Heart right ventricle (tissue), 16 donors: ENCODE results near the gene GNB1L. TPM values are rescaled to one million over a fixed set of nuclear protein-coding genes. Genes with fewer than 3 reads are reported as not detected.
A peak's percentile ranks its signal among the peaks of the same experiment; 100 is the strongest.

Experiments
- ATAC-seq, 8 donors: fragments of 200-7000 bp; cut with Tn5 transposase; one replicate each; pipeline ENCODE4 v1.9.1; 2020; ENCODE audit warnings: mild to moderate bottlenecking in 8 of 8, moderate library complexity in 8 of 8, moderate number of reproducible peaks in 1 of 8
- DNase-seq, 2 donors: peaks; one replicate each; pipeline ENCODE4 v3.0.0-alpha.2; 2020
- H3K27ac ChIP-seq, 10 donors: fragments of 200-600 bp; sonication (generic) in 2 of 10; one replicate each; pipeline versions ENCODE4 v1.5.0 to v1.8.0; 2020 to 2022; ENCODE audit warnings: mild to moderate bottlenecking in 3 of 10
- H3K27me3 ChIP-seq, 7 donors: fragments of 200-600 bp; one replicate each; pipeline ENCODE4 v1.8.0; 2021 to 2022; ENCODE audit warnings: mild to moderate bottlenecking in 2 of 7
- H3K36me3 ChIP-seq, 9 donors: fragments of 200-600 bp; sonication (generic) in 1 of 9; one replicate each; pipeline versions ENCODE4 v1.5.0 to v1.8.0; 2020 to 2022; ENCODE audit warnings: mild to moderate bottlenecking in 2 of 9
- H3K4me1 ChIP-seq, 9 donors: fragments of 200-600 bp; sonication (generic) in 1 of 9; one replicate each; pipeline versions ENCODE4 v1.5.0 to v1.8.0; 2020 to 2022; ENCODE audit warnings: mild to moderate bottlenecking in 4 of 9
- H3K4me3 ChIP-seq, 10 donors: fragments of 200-600 bp; sonication (generic) in 2 of 10; one replicate each; pipeline versions ENCODE4 v1.5.0 to v1.8.0; 2020 to 2022; ENCODE audit warnings: mild to moderate bottlenecking in 7 of 10, moderate library complexity in 2 of 10
- H3K9me3 ChIP-seq, 11 donors: fragments of 200-600 bp in 10 of 11; sonication (generic) in 2 of 11; one replicate each; pipeline versions ENCODE4 v1.5.0 to v1.8.0; 2013 to 2022; ENCODE audit warnings: mild to moderate bottlenecking in 2 of 11, control low read depth in 1 of 11, moderate library complexity in 1 of 11
- CTCF ChIP-seq, 9 donors: fragments of 200-600 bp; sonication (generic) in 2 of 9; IDR thresholded peaks; one replicate each; pipeline versions ENCODE4 v1.5.0 to v1.8.0; 2021 to 2022; ENCODE audit warnings: antibody characterized with exemption in 9 of 9, mild to moderate bottlenecking in 5 of 9, moderate library complexity in 1 of 9
- WGBS, 2 donors: extraction: QIAGEN DNeasy Blood & Tissue Kit; methylation state at CpG; one replicate each; pipeline ENCODE4 v1.1.7; 2013; ENCODE audit warnings: inconsistent platforms in 1 of 2; 5-methylcytosine and 5-hydroxymethylcytosine counted together
- intact Hi-C, 10 donors: fragments of 100-400 bp; cut with DNase I; formaldehyde crosslinking; loops; one replicate each; pipeline versions ENCODE4 v1.11.1 to v1.14.2; 2022
- polyA plus RNA-seq, 2 donors: library from polyadenylated mRNA; stranded (reverse); fragments of 200-250 nt; gene quantifications; one replicate each; pipeline ENCODE4 v1.2.3, GENCODE V29; 2013
- total RNA-seq, 10 donors: library from RNA; stranded (reverse); fragmentation: NEBNext Ultra II Directional in 3 of 10; extraction: Animal tissue kit (Norgen Biotek cat#: 25700) in 3 of 10; gene quantifications; one replicate each; pipeline versions ENCODE4 v1.2.1 to v1.2.4, GENCODE V29; 2021 to 2023
- donor health status: Arrhythmogenic right ventricular cardiomyopathy.
- donor health status: ischemic (EF 13 %, LVEDD 7.1; RV severe dilation, severe dysfunction).
- donor health status: healthy with polysubstance abuse.
- donor health status: DM: no; HTN: yes; CAD: no.
- donor health status: DM: no; HTN: no; CAD: no.
- donor health status: ischemic (EF 25% LVEDD 6.9; RV normal size, moderate dysfunction).
- donor health status: ischemic (EF 25% LVEDD 5.7; RV mildly dilated, moderate dysfunction).
- donor health status: healthy.
- donor health status: DM: yes; HTN: yes; CAD: no.
- donor health status: Ischemic cardiomyopathy.
- donor health status: ischemic (EF 35%, LVEDD 5.7; RV mildly dilated, moderate dysfunction).
- donor health status: nonischemic (EF 11% LVEDD 7.7; RV severe dilation, severe dysfunction).
- donor health status: DM: yes; HTN: yes; CAD: no.
- donor health status: PGD.
- donor health status: ischemic (EF 29% LVEDD 5.4; RV normal size, mild dysfunction).
- donor health status: nonischemic (EF 23%, LVEDD 6.1; RV moderate dilation, normal function).

The GNB1L gene
- total and polyA plus RNA-seq, 12 donors, result 0.76 to 9.3 (median 1.9) TPM

- Histone ChIP-seq H3K4me1 (peaks cover 14 to 43% (median 34%) of the 10 kb centered on the region in 9 donors), H3K27ac (no peak overlapping the region), H3K36me3 (no peaks in the 10 kb centered on the region), H3K4me3 (peak overlapping the region in 1 of 10 donors; percentile 5), H3K9me3 (no peaks in the 10 kb centered on the region), H3K27me3 (peaks cover 52 to 91% (median 78%) of the 10 kb centered on the region in 7 donors)
- intact Hi-C loops, result loop anchor here in 2 of 10 donors (10.0 kb wide), 2 partner anchors 50 to 90 kb away; no protein-coding TSS in a partner anchor
- DNase-seq (no peak), ATAC-seq (no peak)
- TF ChIP-seq CTCF (IDR thresholded peaks at IDR 0.05), result no peak
- whole genome bisulfite sequencing, 2 donors, result 2 to 3% methylated on average over 59 of the region's 59 CpGs
These were observed 99.4 kb downstream of the GNB1L start for GRCh38 chr22:19755145-19755710.

DNA sequence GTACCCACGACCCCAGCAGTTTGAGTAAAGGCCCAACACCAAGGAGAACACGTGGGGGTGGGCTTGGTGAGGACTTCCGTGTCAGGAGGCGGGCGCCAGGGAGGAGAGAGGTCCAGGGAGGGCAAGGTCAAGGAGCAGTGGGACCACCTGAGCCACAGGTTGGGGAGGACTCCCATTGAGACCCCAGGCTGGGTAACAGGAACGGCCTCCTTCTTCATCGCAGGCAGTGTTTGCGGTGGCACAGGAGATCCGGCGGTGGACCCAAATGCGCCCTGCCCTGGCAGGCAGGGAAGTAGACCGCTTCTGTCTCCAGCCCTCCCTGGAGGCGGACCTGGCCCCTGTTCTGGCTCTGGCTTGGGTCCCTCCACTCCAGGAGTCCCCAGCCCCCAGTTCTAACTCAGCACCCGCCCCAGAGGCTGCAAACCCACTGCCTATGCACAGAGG, 100.0 kb downstream of the GNB1L start:
- Histone ChIP-seq H3K27ac (no peak overlapping the region), H3K36me3 (no peaks in the 10 kb centered on the region), H3K4me1 (peaks cover 8 to 38% (median 29%) of the 10 kb centered on the region in 9 donors), H3K27me3 (peaks cover 54 to 86% (median 73%) of the 10 kb centered on the region in 7 donors), H3K9me3 (no peaks in the 10 kb centered on the region), H3K4me3 (peak overlapping the region in 1 of 10 donors; percentile 5)
- WGBS, 2 donors, result 31 to 34% methylated on average over 14 of the region's 14 CpGs
- intact Hi-C loops, result loop anchor here in 2 of 10 donors (10.0 kb wide), 2 partner anchors 50 to 90 kb away; no protein-coding TSS in a partner anchor
- no peak for TF ChIP-seq CTCF (IDR thresholded peaks at IDR 0.05)
- ATAC-seq, result no peak
- DNase-seq, result no peak

GRCh38 chr22:19753996-19754700, 100.5 kb downstream of the GNB1L start:
- ATAC-seq, result no peak
- Histone ChIP-seq H3K4me1 (peaks cover 5 to 32% (median 26%) of the 10 kb centered on the region in 9 donors), H3K36me3 (no peaks in the 10 kb centered on the region), H3K27me3 (peaks cover 48 to 80% (median 67%) of the 10 kb centered on the region in 7 donors), H3K9me3 (no peaks in the 10 kb centered on the region), H3K4me3 (no peak overlapping the region), H3K27ac (no peak overlapping the region)
- 63 to 69% methylated on average over 14 of the region's 14 CpGs for WGBS, 2 donors
- intact Hi-C loops, result loop anchor here in 2 of 10 donors (10.0 kb wide), 2 partner anchors 51 to 91 kb away; no protein-coding TSS in a partner anchor
- DNase-seq, result no peak
- TF ChIP-seq CTCF (IDR thresholded peaks at IDR 0.05), result no peak

GRCh38 chr22:19753090-19753842, 101.4 kb downstream of the GNB1L start:
- no peak overlapping the region for H3K4me3 ChIP-seq
- 86% methylated on average over 10 of the region's 10 CpGs for WGBS, 2 donors
- H3K36me3 ChIP-seq, result no peaks in the 10 kb centered on the region
- no peak overlapping the region for H3K27ac ChIP-seq
- ATAC-seq (no peak), DNase-seq (no peak)
- intact Hi-C loops, result loop anchor here in 2 of 10 donors (10.0 kb wide), 2 partner anchors 52 to 92 kb away; no protein-coding TSS in a partner anchor
- H3K27me3 ChIP-seq, result peaks cover 39 to 71% (median 58%) of the 10 kb centered on the region in 7 donors
- H3K4me1 ChIP-seq, result peaks cover 5 to 27% (median 22%) of the 10 kb centered on the region in 9 donors
- no peaks in the 10 kb centered on the region for H3K9me3 ChIP-seq
- no peak for TF ChIP-seq CTCF (IDR thresholded peaks at IDR 0.05)
